Measurements from ENCODE around the gene PLD5. TPM values are rescaled to one million over a fixed set of nuclear protein-coding genes. Genes with fewer than 3 reads are reported as not detected.
"Not testable (repeated sequence)": the region's sequence is repeated elsewhere in the genome, so short reads cannot be mapped to it uniquely, and the experiment has no call there.

PLD5 gene
- total RNA-seq, 1 donor from 2014 or later: not detected

DNA sequence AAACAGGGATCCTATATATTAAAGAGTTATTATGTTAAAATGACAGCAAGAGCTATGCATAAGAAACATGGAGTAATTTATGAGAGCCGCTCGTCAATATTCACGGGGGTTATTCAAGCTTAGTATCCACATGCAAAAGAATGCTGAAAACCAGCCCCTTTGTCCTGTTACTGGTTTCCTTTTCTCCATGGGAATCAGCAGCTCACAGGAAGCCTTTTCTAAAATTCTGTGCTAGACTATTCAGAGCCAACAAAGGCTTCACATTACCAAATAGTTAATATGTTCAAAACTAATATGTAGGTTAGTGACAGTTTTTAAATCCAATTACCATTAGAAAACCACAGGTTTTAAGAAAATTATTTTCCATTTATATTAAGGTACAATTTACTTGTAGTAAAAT, 300.0 kb downstream of the PLD5 start:
- TF ChIP-seq, protein P1, sequence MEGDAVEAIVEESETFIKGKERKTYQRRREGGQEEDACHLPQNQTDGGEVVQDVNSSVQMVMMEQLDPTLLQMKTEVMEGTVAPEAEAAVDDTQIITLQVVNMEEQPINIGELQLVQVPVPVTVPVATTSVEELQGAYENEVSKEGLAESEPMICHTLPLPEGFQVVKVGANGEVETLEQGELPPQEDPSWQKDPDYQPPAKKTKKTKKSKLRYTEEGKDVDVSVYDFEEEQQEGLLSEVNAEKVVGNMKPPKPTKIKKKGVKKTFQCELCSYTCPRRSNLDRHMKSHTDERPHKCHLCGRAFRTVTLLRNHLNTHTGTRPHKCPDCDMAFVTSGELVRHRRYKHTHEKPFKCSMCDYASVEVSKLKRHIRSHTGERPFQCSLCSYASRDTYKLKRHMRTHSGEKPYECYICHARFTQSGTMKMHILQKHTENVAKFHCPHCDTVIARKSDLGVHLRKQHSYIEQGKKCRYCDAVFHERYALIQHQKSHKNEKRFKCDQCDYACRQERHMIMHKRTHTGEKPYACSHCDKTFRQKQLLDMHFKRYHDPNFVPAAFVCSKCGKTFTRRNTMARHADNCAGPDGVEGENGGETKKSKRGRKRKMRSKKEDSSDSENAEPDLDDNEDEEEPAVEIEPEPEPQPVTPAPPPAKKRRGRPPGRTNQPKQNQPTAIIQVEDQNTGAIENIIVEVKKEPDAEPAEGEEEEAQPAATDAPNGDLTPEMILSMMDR (IDR thresholded peaks at IDR 0.05): no peak
- no peak overlapping the region for H3K27ac Mint-ChIP-seq
- intact Hi-C loops (cut with micrococcal nuclease): no loop called here
- ChIA-PET POLR2A (no interaction called here), CTCF (no interaction called here)
- ATAC-seq (ENCODE audit: low read depth) (no peak), DNase-seq (no peak)
- no peaks in the 10 kb centered on the region for H3K36me3 Mint-ChIP-seq (ENCODE audit: low read depth)
- no peaks in the 10 kb centered on the region for H3K9me3 Mint-ChIP-seq
- no peak overlapping the region for H3K4me3 Mint-ChIP-seq
- no peaks in the 10 kb centered on the region for H3K4me1 Mint-ChIP-seq
- no peaks in the 10 kb centered on the region for H3K27me3 Mint-ChIP-seq

DNA sequence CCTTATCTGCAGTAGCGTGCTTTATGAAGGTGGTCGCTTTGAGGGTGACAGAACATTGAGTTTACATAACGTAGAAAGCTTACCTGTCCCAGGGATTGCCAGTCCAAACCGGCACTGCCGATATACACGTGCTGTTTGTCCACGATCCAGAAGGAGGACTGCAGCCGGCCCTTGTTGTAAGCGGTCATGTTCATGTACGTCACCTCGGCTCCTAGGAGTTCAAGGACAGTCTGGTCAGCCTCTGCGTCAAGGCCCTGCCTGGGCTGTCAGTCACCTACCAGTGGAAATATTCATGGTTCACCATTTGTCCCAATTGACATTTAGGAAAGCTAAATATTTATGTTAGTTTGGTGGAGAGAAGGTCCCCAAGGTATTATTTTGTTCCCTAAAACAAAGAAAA, 304.6 kb downstream of the PLD5 start:
- intact Hi-C loops (cut with micrococcal nuclease): no loop called here
- no peak for ATAC-seq (ENCODE audit: low read depth)
- DNase-seq: no peak
- ChIA-PET POLR2A (no interaction called here), CTCF (no interaction called here)
- Mint-ChIP-seq H3K27me3 (no peaks in the 10 kb centered on the region), H3K9me3 (peaks cover 12% of the 10 kb centered on the region), H3K27ac (no peak overlapping the region), H3K4me1 (no peaks in the 10 kb centered on the region), H3K4me3 (no peak overlapping the region), H3K36me3 (ENCODE audit: low read depth) (no peaks in the 10 kb centered on the region)
- TF ChIP-seq, protein P1 (IDR thresholded peaks at IDR 0.05): no peak

DNA sequence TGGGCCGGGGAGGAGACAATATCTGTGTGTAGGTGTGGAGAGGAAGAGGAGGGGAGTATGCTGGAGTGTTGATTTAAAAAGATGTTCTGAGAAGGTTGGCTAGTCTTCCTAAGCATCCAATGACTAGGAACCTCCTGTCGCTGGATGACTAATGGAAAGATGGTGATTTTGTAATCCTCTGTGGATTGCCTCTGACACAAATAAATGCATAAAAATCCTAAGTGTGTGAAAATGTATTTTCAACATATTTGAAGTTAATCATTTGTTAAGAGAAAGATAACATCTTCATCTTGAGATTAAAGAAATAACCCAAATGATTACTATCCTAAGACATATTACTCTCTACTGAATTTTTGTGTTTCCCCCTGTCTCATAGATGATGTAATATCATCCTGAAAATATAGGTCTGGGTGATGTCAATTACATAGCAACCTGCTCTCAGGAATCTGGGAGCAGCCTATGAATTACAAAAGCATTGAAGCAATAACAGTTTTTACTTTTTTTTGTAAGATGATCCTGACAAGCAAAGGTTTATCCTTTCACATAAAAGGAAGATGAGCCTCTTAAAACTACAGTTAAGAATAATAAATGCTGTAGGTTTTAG, 305.1 kb downstream of the PLD5 start:
- Mint-ChIP-seq H3K9me3 (peaks cover 12% of the 10 kb centered on the region), H3K27ac (no peak overlapping the region), H3K36me3 (ENCODE audit: low read depth) (no peaks in the 10 kb centered on the region), H3K4me3 (no peak overlapping the region), H3K4me1 (no peaks in the 10 kb centered on the region), H3K27me3 (no peaks in the 10 kb centered on the region)
- intact Hi-C loops (cut with micrococcal nuclease): no loop called here
- ChIA-PET POLR2A (no interaction called here), CTCF (no interaction called here)
- TF ChIP-seq, protein P1 (IDR thresholded peaks at IDR 0.05): no peak
- no peak for ATAC-seq (ENCODE audit: low read depth)
- no peak for DNase-seq

DNA sequence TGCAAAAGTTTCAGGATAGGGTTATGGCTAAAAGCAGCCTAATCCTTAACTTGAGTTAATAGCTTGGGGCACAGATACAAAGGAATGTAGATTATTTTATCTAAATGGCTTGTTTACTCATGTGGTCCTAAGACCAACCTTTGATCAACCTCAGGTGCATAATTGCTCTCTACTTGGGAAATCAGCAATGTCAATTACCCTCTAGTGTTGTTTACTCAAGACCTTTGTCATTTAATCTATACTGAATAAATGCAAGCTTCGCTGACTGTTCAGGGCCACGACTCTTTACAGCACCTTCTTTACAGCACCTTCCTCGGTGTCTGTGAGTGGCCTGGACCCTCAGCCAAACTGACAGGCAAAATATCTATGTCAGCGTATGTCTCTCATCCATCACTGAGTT, 308.1 kb downstream of the PLD5 start:
- no peak for ATAC-seq (ENCODE audit: low read depth)

DNA sequence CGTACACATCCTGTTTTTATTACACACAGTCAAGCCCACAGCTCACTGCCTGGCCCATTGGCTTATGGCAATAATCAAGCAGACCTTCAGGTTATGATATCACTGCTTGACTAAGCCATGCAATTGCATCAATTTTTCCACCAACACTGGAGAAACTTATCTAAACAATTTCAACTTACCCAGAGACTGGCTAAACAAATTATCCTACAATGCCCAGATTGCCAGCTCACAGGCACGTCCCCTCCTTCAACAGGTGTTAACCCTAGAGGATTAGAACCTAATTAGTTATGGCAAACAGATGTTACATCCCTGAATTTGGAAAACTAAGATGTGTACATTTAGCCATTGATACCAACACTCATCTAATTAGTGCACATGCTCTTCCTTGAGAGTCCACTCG, 310.0 kb downstream of the PLD5 start:
- H3K27me3 Mint-ChIP-seq; H3K4me1 Mint-ChIP-seq; ATAC-seq (ENCODE audit: low read depth); DNase-seq; CTCF ChIA-PET; POLR2A ChIA-PET; H3K27ac Mint-ChIP-seq; intact Hi-C loops (cut with micrococcal nuclease); H3K4me3 Mint-ChIP-seq; H3K36me3 Mint-ChIP-seq (ENCODE audit: low read depth): not testable (repeated sequence)
- peaks cover 12% of the 10 kb centered on the region for H3K9me3 Mint-ChIP-seq

More for the DNA sequence above, 308.1 kb downstream of the PLD5 start:
- Mint-ChIP-seq H3K4me3 (no peak overlapping the region), H3K9me3 (peaks cover 12% of the 10 kb centered on the region), H3K27ac (no peak overlapping the region), H3K27me3 (no peaks in the 10 kb centered on the region), H3K36me3 (ENCODE audit: low read depth) (no peaks in the 10 kb centered on the region), H3K4me1 (no peaks in the 10 kb centered on the region)
- no peak for DNase-seq
- TF ChIP-seq, protein P1 (IDR thresholded peaks at IDR 0.05): no peak
- POLR2A ChIA-PET: no interaction called here
- CTCF ChIA-PET: no interaction called here
- intact Hi-C loops (cut with micrococcal nuclease): no loop called here

DNA sequence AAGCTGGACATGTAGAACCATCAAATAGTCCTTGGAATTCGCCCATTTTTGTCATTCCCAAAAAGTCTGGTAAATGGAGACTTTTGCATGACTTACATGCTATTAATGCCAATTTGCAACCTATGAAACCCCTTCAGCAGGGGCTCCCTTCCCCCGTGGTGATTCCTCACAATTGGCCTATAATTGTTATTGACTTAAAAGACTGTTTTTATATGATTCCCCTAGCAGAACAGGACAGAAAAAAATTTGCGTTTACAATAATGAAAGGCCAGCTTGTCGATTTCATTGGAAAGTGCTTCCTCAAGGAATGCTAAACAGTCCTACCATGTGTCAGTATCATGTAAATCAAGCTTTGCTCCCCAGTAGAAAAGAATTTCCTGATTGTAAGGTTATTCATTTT, 311.5 kb downstream of the PLD5 start:
- DNase-seq, POLR2A ChIA-PET, H3K4me3 Mint-ChIP-seq: not testable (repeated sequence)

More for the DNA sequence above, 311.5 kb downstream of the PLD5 start:
- ATAC-seq (ENCODE audit: low read depth); H3K27me3 Mint-ChIP-seq; intact Hi-C loops (cut with micrococcal nuclease); CTCF ChIA-PET; H3K36me3 Mint-ChIP-seq (ENCODE audit: low read depth); H3K4me1 Mint-ChIP-seq; H3K27ac Mint-ChIP-seq: not testable (repeated sequence)
- H3K9me3 Mint-ChIP-seq: peaks cover 12% of the 10 kb centered on the region

Measured in activated B cell treated with CpG ODN at 0.5 μM for 24 hours (primary cell).